Gastroesophageal sphincter (tissue), 3 donors: ENCODE data around the gene ZFHX2.

Source experiments
- CTCF ChIP-seq, 4 experiments: fragments of 200-600 bp in 2 of 4; fragments of 450-650 bp in 2 of 4; sonication (generic) in 1 of 4; IDR thresholded peaks; one replicate each; pipeline ENCODE4 v1.5.1; 2017 to 2019; ENCODE audit warnings: antibody characterized with exemption in 4 of 4, mild to moderate bottlenecking in 2 of 4, moderate library complexity in 2 of 4
- EP300 ChIP-seq: sonication (generic); formaldehyde crosslinking; IDR thresholded peaks from one replicate; pipeline ENCODE4 v1.6.1; 2017; ENCODE audit warnings: antibody characterized with exemption, mild to moderate bottlenecking
- POLR2A ChIP-seq, 2 donors: fragments of 450-650 bp; IDR thresholded peaks; one replicate each; pipeline ENCODE4 v1.6.1; 2017; ENCODE audit warnings: antibody characterized with exemption in 2 of 2, mild to moderate bottlenecking in 2 of 2, moderate library complexity in 1 of 2
- POLR2AphosphoS5 ChIP-seq: sonication (generic); formaldehyde crosslinking; IDR thresholded peaks from one replicate; pipeline ENCODE4 v1.6.1; 2017; ENCODE audit warnings: antibody characterized with exemption

GRCh38 chr14:23579739-23580138 lies 28.2 kb upstream of the ZFHX2 start:
- TF ChIP-seq POLR2A (IDR thresholded peaks at IDR 0.05) (no peak), CTCF (IDR thresholded peaks at IDR 0.05) (no peak), POLR2AphosphoS5 (no peak), EP300 (no peak)
